Choroid plexus epithelial cell (primary cell): ENCODE measurements around the gene CIC.

Experiments used
- DNase-seq: peaks from one replicate; pipeline ENCODE4 v3.0.0-alpha.2; 2010; ENCODE audit warnings: low read depth
- H3K4me3 ChIP-seq: 2 replicates; pipeline ENCODE4 v1.5.1; 2011; ENCODE audit warnings: low read depth, mild to moderate bottlenecking, control low read depth, low read length, moderate library complexity
- CTCF ChIP-seq: conservative IDR thresholded peaks from 2 replicates; pipeline ENCODE4 v1.5.1; 2011; ENCODE audit warnings: low read depth, mild to moderate bottlenecking, control low read depth, inconsistent platforms, low read length, moderate library complexity

The CIC gene

GRCh38 chr19:42248270-42249148 lies 20.5 kb upstream of the CIC start:
- no peak overlapping the region for H3K4me3 ChIP-seq
- DNase-seq = no peak

GRCh38 chr19:42249149-42249750 lies 19.8 kb upstream of the CIC start:
- H3K4me3 ChIP-seq = no peak overlapping the region
- no peak for TF ChIP-seq CTCF
- DNase-seq = no peak

More at GRCh38 chr19:42248270-42249148, 20.5 kb upstream of the CIC start:
- TF ChIP-seq CTCF = no peak

GRCh38 chr19:42249769-42250168 lies 19.3 kb upstream of the CIC start:
- no peak for TF ChIP-seq CTCF
- DNase-seq = no peak
- no peak overlapping the region for H3K4me3 ChIP-seq

GRCh38 chr19:42250183-42250665 lies 18.8 kb upstream of the CIC start:
- TF ChIP-seq CTCF = no peak
- H3K4me3 ChIP-seq = no peak overlapping the region
- DNase-seq = no peak

- DNase-seq = no peak
- H3K4me3 ChIP-seq = no peak overlapping the region
- TF ChIP-seq CTCF = no peak
These were observed 18.2 kb upstream of the CIC start for GRCh38 chr19:42250666-42251531.

- no peak for DNase-seq
- TF ChIP-seq CTCF = no peak
- H3K4me3 ChIP-seq = peak overlapping the region; percentile 94
These were observed 17.3 kb upstream of the CIC start for GRCh38 chr19:42251572-42252358.
